ENCODE results near the gene CYB5R2. TPM values are rescaled to one million over a fixed set of nuclear protein-coding genes. Genes with fewer than 3 reads are reported as not detected.

The CYB5R2 gene
- total and polyA plus RNA-seq, 2 donors (not counting 1 experiment from before 2014, with no cell fraction given), result 16.2 to 22.5 TPM

- H3K36me3 ChIP-seq (ENCODE audit: control insufficient read depth, insufficient read depth, low read length), result no peaks in the 10 kb centered on the region
- no peak for DNase-seq (ENCODE audit: low read depth in 2 of 2)
Observed at GRCh38 chr11:7642747-7643146, 30.6 kb downstream of the CYB5R2 start.

GRCh38 chr11:7640816-7641215 lies 32.5 kb downstream of the CYB5R2 start:
- Histone ChIP-seq H4K20me1 (ENCODE audit: control insufficient read depth, extremely low read depth, insufficient read depth, low read length) (no peaks in the 10 kb centered on the region), H2AFZ (ENCODE audit: low read length) (no peak overlapping the region), H3K79me2 (ENCODE audit: control insufficient read depth, insufficient read depth, low read length) (no peaks in the 10 kb centered on the region), H3K36me3 (ENCODE audit: control insufficient read depth, insufficient read depth, low read length) (no peaks in the 10 kb centered on the region), H3K4me3 (replicated peaks in 1 of 4; ENCODE audit: control extremely low read depth in 1 of 4, insufficient read depth in 1 of 4, low read depth in 3 of 4, low read length in 4 of 4) (no peak overlapping the region), H3K9me3 (ENCODE audit: control insufficient read depth, insufficient read depth, low read depth, low read length) (no peaks in the 10 kb centered on the region), H3K9ac (ENCODE audit: insufficient read depth, low read length) (no peak overlapping the region), H3K4me2 (ENCODE audit: extremely low read depth, insufficient read depth, low read length) (no peak overlapping the region), H3K4me1 (ENCODE audit: control insufficient read depth, extremely low read depth, insufficient read depth, low read length) (peaks cover 4% of the 10 kb centered on the region), H3K27me3 (ENCODE audit: control insufficient read depth, insufficient read depth, low read length) (no peaks in the 10 kb centered on the region), H3K27ac (ENCODE audit: insufficient read depth, low read length) (no peak overlapping the region)
- no peak for TF ChIP-seq CTCF (conservative IDR thresholded peaks at IDR 0.05 in 1 of 2, IDR thresholded peaks at IDR 0.05 in 1 of 2; ENCODE audit: low read depth in 1 of 2, low read length in 2 of 2)
- no peak for TF ChIP-seq EZH2 (IDR thresholded peaks at IDR 0.05; ENCODE audit: low read length, missing control alignments)
- no peak for DNase-seq (ENCODE audit: low read depth in 2 of 2)

More at GRCh38 chr11:7642747-7643146, 30.6 kb downstream of the CYB5R2 start:
- H4K20me1 ChIP-seq (ENCODE audit: control insufficient read depth, extremely low read depth, insufficient read depth, low read length), result no peaks in the 10 kb centered on the region
- peaks cover under 1% of the 10 kb centered on the region for H3K4me1 ChIP-seq (ENCODE audit: control insufficient read depth, extremely low read depth, insufficient read depth, low read length)
- no peaks in the 10 kb centered on the region for H3K79me2 ChIP-seq (ENCODE audit: control insufficient read depth, insufficient read depth, low read length)
- no peak overlapping the region for H3K9ac ChIP-seq (ENCODE audit: insufficient read depth, low read length)
- H3K27ac ChIP-seq (ENCODE audit: insufficient read depth, low read length), result no peak overlapping the region
- H3K4me2 ChIP-seq (ENCODE audit: extremely low read depth, insufficient read depth, low read length), result no peak overlapping the region
- no peak overlapping the region for H2AFZ ChIP-seq (ENCODE audit: low read length)
- H3K9me3 ChIP-seq (ENCODE audit: control insufficient read depth, insufficient read depth, low read depth, low read length), result no peaks in the 10 kb centered on the region
- no peaks in the 10 kb centered on the region for H3K27me3 ChIP-seq (ENCODE audit: control insufficient read depth, insufficient read depth, low read length)
- TF ChIP-seq CTCF (conservative IDR thresholded peaks at IDR 0.05 in 1 of 2, IDR thresholded peaks at IDR 0.05 in 1 of 2; ENCODE audit: low read depth in 1 of 2, low read length in 2 of 2) (no peak), EZH2 (IDR thresholded peaks at IDR 0.05; ENCODE audit: low read length, missing control alignments) (no peak)
- no peak overlapping the region for H3K4me3 ChIP-seq (replicated peaks in 1 of 4; ENCODE audit: control extremely low read depth in 1 of 4, insufficient read depth in 1 of 4, low read depth in 3 of 4, low read length in 4 of 4)

- H3K27me3 ChIP-seq (ENCODE audit: control insufficient read depth, insufficient read depth, low read length), result no peaks in the 10 kb centered on the region
- H3K4me3 ChIP-seq (replicated peaks in 1 of 4; ENCODE audit: control extremely low read depth in 1 of 4, insufficient read depth in 1 of 4, low read depth in 3 of 4, low read length in 4 of 4), result no peak overlapping the region
- H3K36me3 ChIP-seq (ENCODE audit: control insufficient read depth, insufficient read depth, low read length), result no peaks in the 10 kb centered on the region
- no peak for DNase-seq (ENCODE audit: low read depth in 2 of 2)
- peaks cover 4% of the 10 kb centered on the region for H3K4me1 ChIP-seq (ENCODE audit: control insufficient read depth, extremely low read depth, insufficient read depth, low read length)
- no peaks in the 10 kb centered on the region for H3K9me3 ChIP-seq (ENCODE audit: control insufficient read depth, insufficient read depth, low read depth, low read length)
- no peaks in the 10 kb centered on the region for H3K79me2 ChIP-seq (ENCODE audit: control insufficient read depth, insufficient read depth, low read length)
- TF ChIP-seq EZH2 (IDR thresholded peaks at IDR 0.05; ENCODE audit: low read length, missing control alignments) (no peak), CTCF (conservative IDR thresholded peaks at IDR 0.05 in 1 of 2, IDR thresholded peaks at IDR 0.05 in 1 of 2; ENCODE audit: low read depth in 1 of 2, low read length in 2 of 2) (no peak)
- no peak overlapping the region for H3K27ac ChIP-seq (ENCODE audit: insufficient read depth, low read length)
- H4K20me1 ChIP-seq (ENCODE audit: control insufficient read depth, extremely low read depth, insufficient read depth, low read length), result no peaks in the 10 kb centered on the region
- H2AFZ ChIP-seq (ENCODE audit: low read length), result no peak overlapping the region
- no peak overlapping the region for H3K4me2 ChIP-seq (ENCODE audit: extremely low read depth, insufficient read depth, low read length)
- no peak overlapping the region for H3K9ac ChIP-seq (ENCODE audit: insufficient read depth, low read length)
Observed at GRCh38 chr11:7639643-7640025, 33.7 kb downstream of the CYB5R2 start.

All from fibroblast of lung (primary cell).